H9 (cell line): Measurements from ENCODE around the gene GPR62. TPM values are rescaled to one million over a fixed set of nuclear protein-coding genes. Genes with fewer than 3 reads are reported as not detected.

ENCODE experiments used
- DNase-seq: peaks from one replicate; pipeline ENCODE4 v3.0.0-alpha.2; 2017
- H2AFZ ChIP-seq: one replicate; pipeline ENCODE4 v1.6.1; 2013; ENCODE audit warnings: mild to moderate bottlenecking, low read length, control low read depth, moderate library complexity
- H2AK5ac ChIP-seq: 2 replicates; pipeline ENCODE4 v1.6.1; 2013; ENCODE audit warnings: low read length, control low read depth, mixed read lengths; ENCODE audit not compliant: insufficient read length
- H2BK120ac ChIP-seq: one replicate; pipeline ENCODE4 v1.6.1; 2013; ENCODE audit warnings: low read depth, mild to moderate bottlenecking, low read length, control low read depth, inconsistent platforms; ENCODE audit not compliant: poor library complexity, severe bottlenecking
- H2BK12ac ChIP-seq: 2 replicates; pipeline ENCODE4 v1.6.1; 2013; ENCODE audit warnings: low read length, control low read depth, mixed read lengths, low read depth; ENCODE audit not compliant: insufficient read length
- H2BK15ac ChIP-seq: 2 replicates; pipeline ENCODE4 v1.6.1; 2013; ENCODE audit warnings: low read depth, low read length, control low read depth
- H2BK20ac ChIP-seq: one replicate; pipeline ENCODE4 v1.6.1; 2013; ENCODE audit warnings: low read depth, mild to moderate bottlenecking, low read length, control low read depth, inconsistent platforms; ENCODE audit not compliant: poor library complexity, severe bottlenecking
- H2BK5ac ChIP-seq: 2 replicates; pipeline ENCODE4 v1.6.1; 2013; ENCODE audit warnings: low read length, control low read depth, mixed read lengths; ENCODE audit not compliant: insufficient read length
- H3K14ac ChIP-seq: 2 replicates; pipeline ENCODE4 v1.6.1; 2013; ENCODE audit warnings: low read length, control low read depth; ENCODE audit not compliant: insufficient read depth
- H3K18ac ChIP-seq: 2 replicates; pipeline ENCODE4 v1.6.1; 2013; ENCODE audit warnings: low read depth, mild to moderate bottlenecking, mixed read lengths, low read length, control low read depth; ENCODE audit not compliant: insufficient read length
- H3K23ac ChIP-seq: 2 replicates; pipeline ENCODE4 v1.6.1; 2013; ENCODE audit warnings: low read length, control low read depth, mixed read lengths, low read depth; ENCODE audit not compliant: insufficient read length
- H3K23me2 ChIP-seq: 2 replicates; pipeline ENCODE4 v1.6.1; 2013; ENCODE audit warnings: low read depth, mild to moderate bottlenecking, mixed read lengths, low read length, control low read depth; ENCODE audit not compliant: insufficient read length, poor library complexity, severe bottlenecking
- H3K27ac ChIP-seq: 2 replicates; pipeline ENCODE4 v1.5.1; 2013; ENCODE audit warnings: low read length, control low read depth, mixed read lengths, low read depth; ENCODE audit not compliant: insufficient read length
- H3K27me3 ChIP-seq: 2 replicates; pipeline ENCODE4 v1.6.1; 2013; ENCODE audit warnings: low read length, control low read depth, inconsistent platforms; ENCODE audit not compliant: insufficient read depth
- H3K4ac ChIP-seq: 2 replicates; pipeline ENCODE4 v1.6.1; 2013; ENCODE audit warnings: low read depth, mild to moderate bottlenecking, control low read depth, inconsistent platforms, low read length, moderate library complexity
- H3K4me1 ChIP-seq: 2 replicates; pipeline ENCODE4 v1.6.1; 2013; ENCODE audit warnings: low read length, control low read depth, inconsistent platforms; ENCODE audit not compliant: insufficient read depth
- H3K4me2 ChIP-seq: 2 replicates; pipeline ENCODE4 v1.6.1; 2013; ENCODE audit warnings: low read length, control low read depth, mixed read lengths; ENCODE audit not compliant: insufficient read length, insufficient read depth
- H3K56ac ChIP-seq: 2 replicates; pipeline ENCODE4 v1.6.1; 2013; ENCODE audit warnings: low read depth, mild to moderate bottlenecking, mixed read lengths, low read length, control low read depth; ENCODE audit not compliant: insufficient read length
- H3K79me1 ChIP-seq: 2 replicates; pipeline ENCODE4 v1.6.1; 2013; ENCODE audit warnings: low read depth, mild to moderate bottlenecking, moderate library complexity, low read length, control low read depth, inconsistent platforms; ENCODE audit not compliant: insufficient read depth, poor library complexity, severe bottlenecking
- H3K79me2 ChIP-seq: 2 replicates; pipeline ENCODE4 v1.6.1; 2013; ENCODE audit warnings: low read length, control low read depth, inconsistent platforms; ENCODE audit not compliant: insufficient read depth
- H3K9ac ChIP-seq: 2 replicates; pipeline ENCODE4 v1.6.1; 2013; ENCODE audit warnings: low read length, control low read depth, mixed read lengths; ENCODE audit not compliant: insufficient read length; ENCODE audit errors: extremely low read depth
- H3K9me3 ChIP-seq: one replicate; pipeline ENCODE4 v1.6.1; 2013; ENCODE audit warnings: low read depth, low read length, inconsistent platforms; ENCODE audit not compliant: control insufficient read depth
- H3T11ph ChIP-seq: one replicate; pipeline ENCODE4 v1.6.1; 2013; ENCODE audit warnings: mild to moderate bottlenecking, low read length, control low read depth, inconsistent platforms
- H4K20me1 ChIP-seq: one replicate; pipeline ENCODE4 v1.6.1; 2013; ENCODE audit not compliant: control insufficient read depth, insufficient read length, insufficient read depth
- H4K5ac ChIP-seq: 2 replicates; pipeline ENCODE4 v1.6.1; 2013; ENCODE audit warnings: low read depth, mild to moderate bottlenecking, mixed read lengths, low read length, control low read depth; ENCODE audit not compliant: insufficient read length
- H4K8ac ChIP-seq: replicated peaks from 2 replicates; pipeline ENCODE4 v1.6.1; 2013; ENCODE audit warnings: low read length, control low read depth, mixed read lengths, low read depth; ENCODE audit not compliant: insufficient read length
- H4K91ac ChIP-seq: 2 replicates; pipeline ENCODE4 v1.6.1; 2013; ENCODE audit warnings: low read depth, mild to moderate bottlenecking, moderate library complexity, mixed read lengths, low read length, control low read depth; ENCODE audit not compliant: insufficient read length
- H3K27ac Mint-ChIP-seq, 3 experiments: 2 replicates in 2 of 3; 3 replicates in 1 of 3; pipeline ENCODE4 v1.8.0; 2020 to 2021; ENCODE audit warnings: mixed read lengths in 3 of 3, mild to moderate bottlenecking in 1 of 3, moderate library complexity in 1 of 3
- H3K27me3 Mint-ChIP-seq: 2 replicates; pipeline ENCODE4 v1.8.0; 2021; ENCODE audit warnings: low read depth, mild to moderate bottlenecking, moderate library complexity, mixed read lengths
- H3K36me3 Mint-ChIP-seq, 3 experiments: 2 replicates in 2 of 3; 3 replicates in 1 of 3; pipeline ENCODE4 v1.8.0; 2020 to 2021; ENCODE audit warnings: low read depth in 3 of 3, mixed read lengths in 3 of 3; ENCODE audit not compliant: insufficient read depth in 1 of 3
- H3K4me1 Mint-ChIP-seq, 2 experiments: 2 replicates each; pipeline ENCODE4 v1.8.0; 2020; ENCODE audit warnings: mixed read lengths in 2 of 2
- H3K4me3 Mint-ChIP-seq, 2 experiments: 2 replicates in 1 of 2; 3 replicates in 1 of 2; pipeline ENCODE4 v1.8.0; 2020 to 2021; ENCODE audit warnings: mild to moderate bottlenecking in 2 of 2, mixed read lengths in 2 of 2, moderate library complexity in 1 of 2
- H3K9me3 Mint-ChIP-seq, 2 experiments: 2 replicates in 1 of 2; 3 replicates in 1 of 2; pipeline ENCODE4 v1.8.0; 2020; ENCODE audit warnings: mild to moderate bottlenecking in 2 of 2, mixed read lengths in 2 of 2, moderate library complexity in 1 of 2
- WGBS: extraction: QIAGEN DNeasy Blood & Tissue Kit; methylation state at CpG from one replicate; pipeline ENCODE4 v1.1.7; 2013; ENCODE audit warnings: missing lambda C conversion rate, low lambda C conversion rate, mixed read lengths; ENCODE audit not compliant: insufficient read length; ENCODE audit errors: extremely low coverage; 5-methylcytosine and 5-hydroxymethylcytosine counted together
- total RNA-seq: library from RNA; stranded (reverse); gene quantifications from 2 replicates; pipeline ENCODE4 v1.2.1, GENCODE V29; 2021
- TF ChIP-seq, protein P1 (sequence below): fragments of 200-600 bp; sonication (generic); conservative IDR thresholded peaks from 3 replicates; pipeline ENCODE4 v1.8.0; 2021; ENCODE audit warnings: antibody characterized with exemption, mild to moderate bottlenecking

Gene GPR62
- total RNA-seq, 1 experiment from 2014 or later: 0.13 TPM

DNA sequence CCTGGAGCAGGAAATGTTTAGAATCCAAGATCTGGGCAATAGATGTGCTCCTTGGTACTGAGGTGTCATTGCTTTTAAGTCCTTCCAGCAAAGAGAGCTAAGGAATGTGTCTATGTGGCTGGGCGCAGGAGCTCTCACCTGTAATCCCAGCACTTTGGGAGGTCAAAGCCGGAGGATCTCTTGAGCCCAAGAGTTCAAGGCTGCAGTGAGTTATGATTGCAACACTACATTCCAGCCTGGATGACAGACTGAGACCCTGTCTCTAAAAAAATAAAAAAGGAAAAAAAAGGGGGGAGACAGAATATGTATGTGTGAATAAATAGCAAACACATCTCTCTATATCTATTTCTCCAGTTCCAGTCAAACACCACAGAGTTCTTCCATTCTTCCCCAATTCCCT, 4.3 kb upstream of the GPR62 start:
- Mint-ChIP-seq H3K36me3 (no peaks in the 10 kb centered on the region), H3K4me1 (no peaks in the 10 kb centered on the region; a peak in 1 of 4 replicates), H3K27ac (no peak overlapping the region), H3K4me3 (no peak overlapping the region), H3K27me3 (peaks cover 95% of the 10 kb centered on the region), H3K9me3 (no peaks in the 10 kb centered on the region)
- no peak overlapping the region for H3T11ph ChIP-seq
- peaks cover 21% of the 10 kb centered on the region for H3K27me3 ChIP-seq
- no peak overlapping the region for H3K18ac ChIP-seq
- H4K20me1 ChIP-seq: peaks cover 6% of the 10 kb centered on the region
- H3K14ac ChIP-seq: no peak overlapping the region
- H3K27ac ChIP-seq: no peak overlapping the region
- no peak overlapping the region for H2BK5ac ChIP-seq
- H2AK5ac ChIP-seq: no peak overlapping the region
- no peak overlapping the region for H3K4ac ChIP-seq
- no CpG with 5 or more reads among the region's 2 CpGs for WGBS
- H3K23ac ChIP-seq: no peak overlapping the region
- no peaks in the 10 kb centered on the region for H3K4me1 ChIP-seq
- H3K23me2 ChIP-seq: no peaks in the 10 kb centered on the region
- H3K79me2 ChIP-seq: no peaks in the 10 kb centered on the region
- H3K9ac ChIP-seq: no peak overlapping the region
- H4K8ac ChIP-seq: no peak overlapping the region
- no peak overlapping the region for H2BK12ac ChIP-seq
- H2BK20ac ChIP-seq: no peak overlapping the region
- H4K91ac ChIP-seq: no peak overlapping the region
- no peaks in the 10 kb centered on the region for H3K79me1 ChIP-seq
- no peak overlapping the region for H2BK120ac ChIP-seq
- H4K5ac ChIP-seq: no peak overlapping the region
- no peak overlapping the region for H3K56ac ChIP-seq
- H2AFZ ChIP-seq: no peak overlapping the region
- H3K9me3 ChIP-seq: no peaks in the 10 kb centered on the region
- H3K4me2 ChIP-seq: no peak overlapping the region
- H2BK15ac ChIP-seq: no peak overlapping the region
- TF ChIP-seq, protein P1, sequence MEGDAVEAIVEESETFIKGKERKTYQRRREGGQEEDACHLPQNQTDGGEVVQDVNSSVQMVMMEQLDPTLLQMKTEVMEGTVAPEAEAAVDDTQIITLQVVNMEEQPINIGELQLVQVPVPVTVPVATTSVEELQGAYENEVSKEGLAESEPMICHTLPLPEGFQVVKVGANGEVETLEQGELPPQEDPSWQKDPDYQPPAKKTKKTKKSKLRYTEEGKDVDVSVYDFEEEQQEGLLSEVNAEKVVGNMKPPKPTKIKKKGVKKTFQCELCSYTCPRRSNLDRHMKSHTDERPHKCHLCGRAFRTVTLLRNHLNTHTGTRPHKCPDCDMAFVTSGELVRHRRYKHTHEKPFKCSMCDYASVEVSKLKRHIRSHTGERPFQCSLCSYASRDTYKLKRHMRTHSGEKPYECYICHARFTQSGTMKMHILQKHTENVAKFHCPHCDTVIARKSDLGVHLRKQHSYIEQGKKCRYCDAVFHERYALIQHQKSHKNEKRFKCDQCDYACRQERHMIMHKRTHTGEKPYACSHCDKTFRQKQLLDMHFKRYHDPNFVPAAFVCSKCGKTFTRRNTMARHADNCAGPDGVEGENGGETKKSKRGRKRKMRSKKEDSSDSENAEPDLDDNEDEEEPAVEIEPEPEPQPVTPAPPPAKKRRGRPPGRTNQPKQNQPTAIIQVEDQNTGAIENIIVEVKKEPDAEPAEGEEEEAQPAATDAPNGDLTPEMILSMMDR: no peak
- no peak for DNase-seq
